ENCODE results near the gene LST1. TPM values are rescaled to one million over a fixed set of nuclear protein-coding genes. Genes with fewer than 3 reads are reported as not detected.
A peak's percentile ranks its signal among the peaks of the same experiment; 100 is the strongest.

LST1 gene
- total RNA-seq, 1 donor from 2014 or later, result 5.4 TPM

GRCh38 chr6:31609519-31610406 is 23.7 kb downstream of the LST1 start:
- no peak for DNase-seq (ENCODE audit: low spot score)
- intact Hi-C loops (cut with DNase I), result no loop called here

- no peak for DNase-seq (ENCODE audit: low spot score)
- intact Hi-C loops (cut with DNase I), result no loop called here
Observed at GRCh38 chr6:31610968-31611367, 24.9 kb downstream of the LST1 start.

GRCh38 chr6:31614075-31614619 is 28.1 kb downstream of the LST1 start:
- intact Hi-C loops (cut with DNase I), result no loop called here
- DNase-seq (ENCODE audit: low spot score), result no peak

DNA sequence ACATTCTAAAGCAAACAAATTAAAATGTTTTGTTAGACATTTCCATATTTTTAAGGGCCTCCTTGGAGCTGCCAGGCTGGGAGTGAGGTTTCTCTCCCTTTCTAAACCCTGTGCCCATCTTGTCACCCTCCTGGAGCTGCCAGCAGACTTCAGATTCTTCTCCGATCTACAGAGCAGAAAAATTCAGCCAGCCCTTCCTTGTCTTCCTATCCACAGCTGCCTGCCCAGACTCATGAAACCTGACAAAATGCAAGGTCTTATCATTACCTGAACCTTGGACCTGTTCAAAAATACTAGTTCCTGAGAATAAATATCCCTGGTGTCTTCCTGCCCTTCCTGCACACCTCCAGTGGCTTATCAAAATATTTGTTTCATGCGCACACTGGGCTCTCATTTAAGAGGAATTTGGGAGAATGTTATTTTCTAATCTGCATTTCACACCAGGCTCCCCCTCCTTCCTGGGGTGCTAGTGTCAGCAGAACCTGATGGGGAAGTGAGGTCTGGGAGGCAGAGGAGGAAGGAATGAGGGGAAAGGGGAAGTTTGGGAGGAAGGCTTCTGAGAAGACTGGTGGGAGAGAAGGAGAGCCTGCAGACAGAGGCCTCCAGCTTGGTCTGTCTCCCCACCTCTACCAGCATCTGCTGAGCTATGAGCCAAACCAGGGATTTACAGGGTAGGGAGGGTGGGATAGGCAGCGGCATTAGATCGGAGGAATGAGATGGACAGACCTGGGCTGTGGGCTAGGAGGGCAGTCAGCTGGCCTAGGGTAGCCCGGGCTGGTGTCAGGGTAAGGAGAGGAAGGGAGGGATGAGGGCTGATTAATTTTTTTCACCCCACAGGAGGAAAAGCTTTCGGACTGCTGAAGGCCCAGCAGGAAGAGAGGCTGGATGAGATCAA is 28.9 kb downstream of the LST1 start, which contains the start of gene AIF1:
Gene AIF1, plus strand, starts transcription at position 551 of the 895 bp plus-strand sequence. Its CDS starts 96 bp downstream, at position 647.
- DNase-seq (ENCODE audit: low spot score), result peak; percentile 79
- intact Hi-C loops (cut with DNase I), result no loop called here

GRCh38 chr6:31615748-31616147 is 29.7 kb downstream of the LST1 start:
- no peak for DNase-seq (ENCODE audit: low spot score)
- intact Hi-C loops (cut with DNase I), result no loop called here

- intact Hi-C loops (cut with DNase I), result no loop called here
- no peak for DNase-seq (ENCODE audit: low spot score)
Observed at GRCh38 chr6:31617010-31617409, 30.9 kb downstream of the LST1 start.

GRCh38 chr6:31619805-31620585 is 33.9 kb downstream of the LST1 start:
- peak; percentile 98 for DNase-seq (ENCODE audit: low spot score)
- intact Hi-C loops (cut with DNase I), result loop anchor here (1.0 to 2.0 kb wide), 2 partner anchors 45 to 73 kb away; partner anchors contain the start of genes GPANK1 and NFKBIL1

DNA sequence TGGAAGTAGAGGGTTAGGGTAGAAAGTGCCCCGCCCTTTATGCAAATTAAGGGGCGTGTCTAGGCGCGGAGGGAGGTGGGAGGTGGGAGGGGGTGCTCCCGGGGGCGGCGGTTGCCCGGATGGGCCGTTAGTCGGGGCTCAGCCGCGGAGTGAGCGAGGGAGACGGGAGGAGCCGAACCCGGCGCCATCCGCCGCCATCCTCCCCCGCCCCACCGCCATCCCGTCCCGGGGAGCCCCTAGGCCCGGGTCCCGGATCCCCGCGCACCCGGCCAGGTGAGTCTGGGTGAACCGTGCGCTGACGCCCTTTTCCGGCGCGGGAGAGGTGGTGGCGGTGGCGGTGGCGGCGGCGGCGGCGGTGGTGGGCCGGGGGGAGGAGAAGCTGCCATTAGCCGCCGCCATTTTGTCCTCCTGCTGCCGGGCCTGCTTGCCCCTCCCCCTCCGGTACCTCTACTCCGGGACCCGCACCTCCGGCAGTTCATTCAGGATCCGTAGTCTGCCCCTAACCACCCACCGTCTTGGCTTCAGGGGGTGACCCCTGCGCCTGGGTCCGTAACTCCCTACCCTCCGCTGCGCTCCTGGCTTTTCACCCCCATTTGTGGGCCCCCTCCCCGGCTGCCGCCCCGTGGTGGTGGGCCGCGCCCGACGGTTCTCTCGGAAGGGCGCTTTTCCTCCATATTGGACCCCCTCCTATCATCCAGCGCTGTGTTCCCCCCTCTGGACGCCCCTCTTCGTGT is 34.7 kb downstream of the LST1 start, which contains the start of gene PRRC2A:
Gene PRRC2A, plus strand, starts transcription at position 130 of the 734 bp plus-strand sequence. CDS start 2,075 bp downstream, outside the sequence.
- intact Hi-C loops (cut with DNase I), result loop anchor here (1.0 to 2.0 kb wide), 2 partner anchors 44 to 73 kb away; partner anchors contain the start of genes GPANK1 and NFKBIL1
- peak; percentile 96 for DNase-seq (ENCODE audit: low spot score)

DNA sequence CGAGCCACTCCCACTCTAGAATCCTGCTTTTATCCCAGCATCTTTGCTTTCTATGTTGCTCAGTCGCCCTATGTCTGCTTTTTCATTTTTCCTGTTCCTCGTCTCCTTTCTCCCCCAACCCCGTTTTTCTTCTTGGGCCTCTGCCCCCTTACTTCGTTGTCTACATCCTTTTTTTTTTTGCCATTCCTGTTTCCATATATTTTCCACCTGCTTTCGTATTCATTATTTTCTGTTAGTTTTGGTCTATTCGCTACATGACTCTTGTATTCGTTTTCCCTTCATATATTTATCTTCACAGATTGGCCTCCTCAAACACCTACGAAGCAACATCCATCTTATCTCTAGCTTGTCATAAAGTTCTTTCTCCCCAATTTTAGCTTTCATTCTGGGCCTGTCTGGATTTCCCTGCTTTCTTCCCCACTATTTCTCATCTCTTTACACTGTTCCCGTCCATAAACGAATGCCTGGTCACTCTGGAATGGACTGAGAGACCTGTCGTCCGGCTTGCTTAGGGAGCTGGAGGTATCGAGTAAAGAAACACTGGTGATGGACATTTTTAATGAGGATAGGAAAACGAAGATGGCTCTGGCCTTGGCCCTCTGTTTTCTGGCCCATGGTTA is 35.4 kb downstream of the LST1 start:
- no peak for DNase-seq (ENCODE audit: low spot score)
- intact Hi-C loops (cut with DNase I), result loop anchor here (2.0 kb wide), 1 partner anchor 43 kb away; the partner anchor contains the start of gene GPANK1

GRCh38 chr6:31621991-31622390 is 35.9 kb downstream of the LST1 start:
- intact Hi-C loops (cut with DNase I), result loop anchor here (2.0 kb wide), 1 partner anchor 43 kb away; the partner anchor contains the start of gene GPANK1

DNA sequence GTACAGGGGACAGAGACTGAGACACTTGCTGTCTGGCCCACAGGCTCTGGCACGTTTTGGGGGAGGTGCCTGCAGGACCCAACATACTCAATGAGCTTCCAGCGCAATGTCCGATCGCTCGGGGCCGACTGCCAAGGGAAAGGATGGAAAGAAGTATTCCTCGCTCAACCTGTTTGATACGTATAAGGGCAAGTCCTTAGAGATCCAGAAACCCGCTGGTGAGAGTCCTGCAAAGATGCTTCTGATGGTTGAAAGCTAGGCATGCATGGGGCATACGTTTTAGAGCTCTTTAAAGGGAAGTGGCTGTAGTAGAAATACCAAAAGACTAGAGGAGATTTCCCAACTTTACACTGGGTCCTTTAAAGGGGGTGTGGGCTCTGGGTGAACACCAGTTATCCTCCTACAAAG is 36.6 kb downstream of the LST1 start:
- intact Hi-C loops (cut with DNase I), result no loop called here
- no peak for DNase-seq (ENCODE audit: low spot score)

More at GRCh38 chr6:31621991-31622390, 35.9 kb downstream of the LST1 start:
- DNase-seq (ENCODE audit: low spot score), result no peak

- intact Hi-C loops (cut with DNase I), result no loop called here
- no peak for DNase-seq (ENCODE audit: low spot score)
Observed at GRCh38 chr6:31624070-31624469, 38.0 kb downstream of the LST1 start.

DNA sequence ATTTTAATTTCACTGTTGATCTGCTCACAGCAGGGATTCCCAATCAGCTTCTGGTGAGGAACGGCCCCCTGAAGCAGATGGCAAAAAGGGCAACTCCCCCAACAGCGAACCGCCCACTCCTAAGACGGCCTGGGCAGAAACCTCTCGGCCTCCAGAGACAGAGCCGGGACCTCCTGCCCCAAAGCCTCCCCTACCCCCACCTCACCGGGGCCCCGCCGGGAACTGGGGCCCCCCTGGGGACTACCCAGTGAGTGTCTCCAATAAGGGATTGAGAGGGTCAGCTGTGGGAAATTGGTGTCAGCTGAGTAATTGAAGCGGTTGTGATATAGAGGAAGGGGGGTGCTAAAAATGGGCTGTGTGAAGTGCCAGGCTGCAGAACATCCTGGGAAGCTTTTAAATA is 40.9 kb downstream of the LST1 start:
- intact Hi-C loops (cut with DNase I), result no loop called here
- no peak for DNase-seq (ENCODE audit: low spot score)

DNA sequence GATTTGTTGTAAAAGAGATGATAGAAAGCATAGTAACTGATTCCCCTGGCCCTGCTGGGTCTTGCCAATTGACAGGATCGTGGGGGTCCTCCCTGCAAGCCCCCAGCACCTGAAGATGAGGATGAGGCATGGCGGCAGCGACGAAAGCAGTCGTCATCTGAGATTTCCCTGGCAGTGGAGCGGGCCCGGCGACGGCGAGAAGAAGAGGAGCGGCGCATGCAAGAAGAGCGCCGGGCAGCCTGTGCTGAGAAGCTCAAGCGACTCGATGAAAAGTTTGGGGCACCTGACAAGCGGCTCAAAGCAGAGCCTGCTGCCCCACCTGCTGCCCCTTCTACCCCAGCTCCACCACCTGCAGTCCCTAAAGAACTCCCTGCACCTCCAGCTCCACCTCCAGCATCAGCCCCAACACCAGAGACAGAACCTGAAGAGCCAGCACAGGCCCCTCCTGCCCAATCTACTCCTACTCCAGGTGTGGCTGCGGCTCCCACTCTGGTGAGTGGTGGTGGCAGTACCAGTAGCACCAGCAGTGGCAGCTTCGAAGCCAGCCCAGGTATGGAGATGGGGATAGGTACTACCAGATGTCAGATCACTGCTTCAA is 41.7 kb downstream of the LST1 start:
- intact Hi-C loops (cut with DNase I), result no loop called here
- no peak for DNase-seq (ENCODE audit: low spot score)

DNA sequence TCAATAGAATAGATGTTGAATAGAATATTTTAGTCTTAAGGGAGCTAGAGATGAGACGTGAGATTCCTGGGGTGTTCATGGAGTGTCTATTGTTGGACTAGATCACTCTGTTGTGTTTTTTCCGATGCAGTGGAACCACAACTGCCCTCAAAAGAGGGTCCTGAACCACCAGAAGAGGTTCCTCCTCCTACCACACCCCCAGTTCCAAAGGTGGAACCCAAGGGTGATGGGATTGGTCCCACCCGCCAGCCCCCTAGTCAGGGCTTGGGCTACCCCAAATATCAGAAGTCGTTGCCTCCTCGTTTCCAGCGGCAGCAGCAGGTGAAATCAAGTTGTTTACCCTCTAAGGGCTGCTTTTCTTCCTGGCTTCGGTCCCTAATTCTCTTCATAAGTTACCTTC is 42.9 kb downstream of the LST1 start:
- intact Hi-C loops (cut with DNase I), result no loop called here
- no peak for DNase-seq (ENCODE audit: low spot score)

GRCh38 chr6:31630177-31630934 is 44.3 kb downstream of the LST1 start:
- DNase-seq (ENCODE audit: low spot score), result no peak
- intact Hi-C loops (cut with DNase I), result no loop called here

DNA sequence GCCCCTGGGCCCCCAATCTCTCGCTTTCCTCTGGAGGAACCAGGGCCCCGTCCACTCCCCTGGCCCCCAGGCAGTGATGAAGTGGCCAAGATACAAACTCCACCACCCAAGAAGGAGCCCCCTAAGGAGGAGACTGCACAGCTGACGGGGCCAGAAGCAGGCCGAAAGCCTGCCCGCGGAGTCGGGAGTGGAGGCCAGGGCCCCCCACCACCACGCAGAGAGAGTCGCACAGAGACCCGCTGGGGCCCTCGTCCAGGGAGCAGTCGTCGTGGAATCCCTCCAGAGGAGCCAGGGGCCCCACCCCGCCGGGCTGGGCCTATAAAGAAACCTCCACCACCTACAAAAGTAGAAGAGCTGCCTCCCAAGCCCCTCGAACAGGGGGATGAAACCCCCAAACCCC is 45.1 kb downstream of the LST1 start:
- intact Hi-C loops (cut with DNase I), result no loop called here
- DNase-seq (ENCODE audit: low spot score), result no peak

All from cardiac septum (tissue), 1 donor.